GM19328 (cell line): Measurements from ENCODE around the gene IFNA21.
"Not testable (repeated sequence)": the region's sequence is repeated elsewhere in the genome, so short reads cannot be mapped to it uniquely, and the experiment has no call there.

ENCODE experiments used
- ATAC-seq: cut with Tn5 transposase; IDR thresholded peaks from one replicate; pipeline ENCODE4 v1.9.1; 2021; ENCODE audit warnings: mild to moderate bottlenecking, moderate library complexity; ENCODE audit not compliant: unreplicated experiment

IFNA21 gene

GRCh38 chr9:21144603-21145002 is 21.9 kb downstream of the IFNA21 start:
- no peak for ATAC-seq

GRCh38 chr9:21141427-21141882 is 25.0 kb downstream of the IFNA21 start, which contains the start of gene IFNW1:
Gene IFNW1, minus strand, starts transcription at chr9:21141832. Its CDS starts 262 bp downstream, at chr9:21141570.
- no peak for ATAC-seq

GRCh38 chr9:21137020-21137419 is 29.4 kb downstream of the IFNA21 start:
- no peak for ATAC-seq

- ATAC-seq, result no peak
These were observed 30.7 kb downstream of the IFNA21 start for GRCh38 chr9:21135736-21136135.

GRCh38 chr9:21128186-21128585 is 38.3 kb downstream of the IFNA21 start:
- not testable (repeated sequence) for ATAC-seq

GRCh38 chr9:21121595-21122251 is 44.7 kb downstream of the IFNA21 start:
- ATAC-seq, result peak; percentile 79

- ATAC-seq, result no peak
These were observed 45.4 kb downstream of the IFNA21 start for GRCh38 chr9:21121079-21121478.

GRCh38 chr9:21119093-21119770 is 47.2 kb downstream of the IFNA21 start:
- no peak for ATAC-seq
